B cell (primary cell): ENCODE data around the gene CDK9. TPM values are rescaled to one million over a fixed set of nuclear protein-coding genes. Genes with fewer than 3 reads are reported as not detected.

Source experiments
- ATAC-seq: fragments of 200-7000 bp; cut with Tn5 transposase; one replicate; pipeline ENCODE4 v1.10.0; 2021; ENCODE audit warnings: low read depth, mild to moderate bottlenecking, moderate number of reproducible peaks, moderate library complexity
- CTCF ChIA-PET: fragments of 350-600 bp; sonication (Branson Sonifier 250); formaldehyde crosslinking; loops from one replicate; lab custom pipeline; 2021; ENCODE audit warnings: antibody characterized with exemption, inconsistent platforms; lab: Charles Lee
- POLR2A ChIA-PET: fragments of 350-600 bp; sonication (Branson Sonifier 250); formaldehyde crosslinking; loops from one replicate; lab custom pipeline; 2021; ENCODE audit warnings: antibody characterized with exemption; lab: Charles Lee
- DNase-seq: peaks from one replicate; pipeline ENCODE4 v3.0.0; 2013
- H2AFZ ChIP-seq: 2 replicates; pipeline ENCODE4 v1.6.1; 2012; ENCODE audit warnings: mild to moderate bottlenecking, low read depth, low read length; ENCODE audit not compliant: insufficient read depth, poor library complexity, severe bottlenecking
- H3K27ac ChIP-seq, 2 donors: 1 replicate in 1 of 2; 2 replicates in 1 of 2; pipeline ENCODE4 v1.5.1; 2012 to 2013; ENCODE audit warnings: low read length in 2 of 2, mild to moderate bottlenecking in 2 of 2, moderate library complexity in 1 of 2
- H3K27me3 ChIP-seq, 4 experiments: fragments of 200-600 bp in 1 of 4; sonication (generic) in 1 of 4; replicated peaks in 1 of 4; 1 replicate in 2 of 4; 2 replicates in 2 of 4; pipeline versions ENCODE4 v1.6.1 to v1.7.0; 2013 to 2016; ENCODE audit warnings: low read length in 3 of 4, mild to moderate bottlenecking in 2 of 4, mixed read lengths in 1 of 4, moderate library complexity in 1 of 4; ENCODE audit not compliant: insufficient read depth in 4 of 4, control insufficient read depth in 3 of 4; ENCODE audit errors: control extremely low read depth in 1 of 4
- H3K36me3 ChIP-seq, 2 experiments: replicated peaks in 1 of 2; 1 replicate in 1 of 2; 2 replicates in 1 of 2; pipeline versions ENCODE4 v1.6.1 to v1.7.1; 2013; ENCODE audit warnings: low read length in 1 of 2; ENCODE audit not compliant: insufficient read depth in 2 of 2, control insufficient read depth in 1 of 2; ENCODE audit errors: control extremely low read depth in 1 of 2, extremely low read depth in 1 of 2
- H3K4me1 ChIP-seq, 2 donors: fragments of 200-600 bp in 1 of 2; sonication (generic) in 1 of 2; 1 replicate in 1 of 2; 2 replicates in 1 of 2; pipeline versions ENCODE4 v1.5.1 to v1.6.1; 2013 to 2017; ENCODE audit warnings: low read length in 2 of 2; ENCODE audit not compliant: control insufficient read depth in 2 of 2, insufficient read depth in 2 of 2
- H3K4me2 ChIP-seq: replicated peaks from 2 replicates; pipeline ENCODE3; 2012; ENCODE audit warnings: mild to moderate bottlenecking, low read depth, low read length; ENCODE audit not compliant: poor library complexity, severe bottlenecking
- H3K4me3 ChIP-seq, 5 experiments: fragments of 200-600 bp in 1 of 5; sonication (generic) in 1 of 5; 1 replicate in 3 of 5; 2 replicates in 2 of 5; pipeline versions ENCODE4 v1.5.1 to v1.7.0; 2011 to 2016; ENCODE audit warnings: low read length in 4 of 5, mild to moderate bottlenecking in 4 of 5, low read depth in 2 of 5, control low read depth in 1 of 5, moderate library complexity in 1 of 5; ENCODE audit not compliant: insufficient read depth in 1 of 5; ENCODE audit errors: control extremely low read depth in 1 of 5, extremely low read depth in 1 of 5
- H3K79me2 ChIP-seq: fragments of 200-600 bp; sonication (generic); one replicate; pipeline ENCODE4 v1.6.0; 2016; ENCODE audit warnings: low read length; ENCODE audit not compliant: control insufficient read depth, insufficient read depth
- H3K9ac ChIP-seq: fragments of 200-600 bp; sonication (generic); 2 replicates; pipeline ENCODE4 v1.6.1; 2017; ENCODE audit warnings: mild to moderate bottlenecking, low read length, moderate library complexity
- H3K9me3 ChIP-seq, 3 donors: one replicate each; pipeline versions ENCODE4 v1.6.1 to v1.7.1; 2013; ENCODE audit warnings: low read length in 2 of 3; ENCODE audit not compliant: control insufficient read depth in 2 of 3, insufficient read depth in 1 of 3; ENCODE audit errors: control extremely low read depth in 1 of 3
- H4K20me1 ChIP-seq: 2 replicates; pipeline ENCODE4 v1.6.0; 2012; ENCODE audit warnings: mild to moderate bottlenecking, low read length; ENCODE audit not compliant: insufficient read depth, control insufficient read depth, poor library complexity, severe bottlenecking
- H3K27ac Mint-ChIP-seq: one replicate; pipeline ENCODE4 v1.8.0; 2021; ENCODE audit warnings: mixed read lengths
- H3K27me3 Mint-ChIP-seq: one replicate; pipeline ENCODE4 v1.8.0; 2021; ENCODE audit warnings: mixed read lengths
- H3K4me1 Mint-ChIP-seq: one replicate; pipeline ENCODE4 v1.8.0; 2021; ENCODE audit warnings: mixed read lengths
- H3K4me3 Mint-ChIP-seq: one replicate; pipeline ENCODE4 v1.8.0; 2021; ENCODE audit warnings: mixed read lengths
- H3K9me3 Mint-ChIP-seq: one replicate; pipeline ENCODE4 v1.8.0; 2022; ENCODE audit warnings: mixed read lengths; ENCODE audit not compliant: insufficient read depth
- EZH2 ChIP-seq: IDR thresholded peaks from 2 replicates; pipeline ENCODE4 v1.6.1; 2012; ENCODE audit warnings: borderline replicate concordance, low read depth, mild to moderate bottlenecking, moderate library complexity, low read length; ENCODE audit not compliant: insufficient read depth, poor library complexity, severe bottlenecking
- WGBS: methylation state at CpG from one replicate; pipeline ENCODE4 v1.1.5; 2013; ENCODE audit warnings: missing lambda C conversion rate; ENCODE audit not compliant: insufficient coverage; 5-methylcytosine and 5-hydroxymethylcytosine counted together
- intact Hi-C: fragments of 100-400 bp; cut with micrococcal nuclease; formaldehyde crosslinking; loops from one replicate; pipeline ENCODE4 v1.10.0; 2022
- polyA plus RNA-seq: library from polyadenylated mRNA; depleted of rRNA; stranded (reverse); fragments of >200 nt; gene quantifications from 2 replicates; pipeline ENCODE4 v1.2.3, GENCODE V29; 2012
- total RNA-seq, 2 donors: library from RNA; stranded (reverse); fragments of 120-200 nt in 1 of 2; gene quantifications; 1 replicate in 1 of 2; 2 replicates in 1 of 2; pipeline versions ENCODE4 v1.2.3 to v1.2.4, GENCODE V29; 2013 to 2022
- TF ChIP-seq, protein P1 (sequence below): fragments of 200-600 bp; IDR thresholded peaks from one replicate; pipeline ENCODE4 v1.8.0; 2022; ENCODE audit warnings: antibody characterized with exemption, mild to moderate bottlenecking

The CDK9 gene
- total and polyA plus RNA-seq, 2 donors (not counting 1 experiment from before 2014, with no cell fraction given), result 145 to 176 TPM

DNA sequence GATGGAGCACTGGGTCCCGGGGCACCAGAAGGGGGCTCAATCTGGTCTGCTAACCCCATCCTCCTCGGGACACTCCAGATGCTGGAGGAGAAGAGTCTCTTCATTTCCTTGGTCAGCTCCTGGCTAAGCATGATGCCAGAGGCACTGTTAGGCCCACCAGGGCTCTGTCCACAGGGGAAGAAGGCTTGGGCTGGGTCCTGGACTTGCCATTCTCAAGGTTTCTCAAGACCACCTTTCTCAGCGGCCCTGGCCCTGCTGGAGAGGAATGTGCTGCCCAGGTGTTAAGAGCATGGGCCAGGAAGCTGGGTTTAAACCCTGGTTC lies 15.3 kb upstream of the CDK9 start:
- H2AFZ ChIP-seq, result peak overlapping the region; percentile 55
- peaks cover 71% of the 10 kb centered on the region for H3K4me1 Mint-ChIP-seq

More for the DNA sequence above, 15.3 kb upstream of the CDK9 start:
- peaks cover 94% of the 10 kb centered on the region for H3K79me2 ChIP-seq
- CTCF ChIA-PET, result interaction anchor here (0.6 to 5.2 kb wide), 14 partner anchors 9 to 181 kb away, joined by 3 to 47 read pairs (median 4); partner anchors contain the start of genes CDK9, FPGS and TOR2A
- peaks cover 97% of the 10 kb centered on the region for H4K20me1 ChIP-seq
- H3K4me3 Mint-ChIP-seq, result peak overlapping the region; percentile 94
- peak overlapping the region; percentile 86 for H3K4me2 ChIP-seq
- H3K27me3 Mint-ChIP-seq, result no peaks in the 10 kb centered on the region
- peak overlapping the region; percentile 77 to 94 for H3K27ac ChIP-seq
- H3K4me1 ChIP-seq, result peaks cover 55 to 87% of the 10 kb centered on the region in 2 donors
- peaks cover 0 to 86% of the 10 kb centered on the region in 2 experiments for H3K36me3 ChIP-seq
- H3K4me3 ChIP-seq, result peak overlapping the region; percentile 43 to 73 (median 64)
- no peaks in the 10 kb centered on the region for H3K27me3 ChIP-seq
- 21% methylated on average over 2 of the region's 3 CpGs for WGBS
- H3K9me3 ChIP-seq, result no peaks in the 10 kb centered on the region
- H3K9ac ChIP-seq, result peak overlapping the region; percentile 68
- H3K27ac Mint-ChIP-seq, result peak overlapping the region; percentile 95
- no peak for TF ChIP-seq EZH2
- TF ChIP-seq, protein P1, sequence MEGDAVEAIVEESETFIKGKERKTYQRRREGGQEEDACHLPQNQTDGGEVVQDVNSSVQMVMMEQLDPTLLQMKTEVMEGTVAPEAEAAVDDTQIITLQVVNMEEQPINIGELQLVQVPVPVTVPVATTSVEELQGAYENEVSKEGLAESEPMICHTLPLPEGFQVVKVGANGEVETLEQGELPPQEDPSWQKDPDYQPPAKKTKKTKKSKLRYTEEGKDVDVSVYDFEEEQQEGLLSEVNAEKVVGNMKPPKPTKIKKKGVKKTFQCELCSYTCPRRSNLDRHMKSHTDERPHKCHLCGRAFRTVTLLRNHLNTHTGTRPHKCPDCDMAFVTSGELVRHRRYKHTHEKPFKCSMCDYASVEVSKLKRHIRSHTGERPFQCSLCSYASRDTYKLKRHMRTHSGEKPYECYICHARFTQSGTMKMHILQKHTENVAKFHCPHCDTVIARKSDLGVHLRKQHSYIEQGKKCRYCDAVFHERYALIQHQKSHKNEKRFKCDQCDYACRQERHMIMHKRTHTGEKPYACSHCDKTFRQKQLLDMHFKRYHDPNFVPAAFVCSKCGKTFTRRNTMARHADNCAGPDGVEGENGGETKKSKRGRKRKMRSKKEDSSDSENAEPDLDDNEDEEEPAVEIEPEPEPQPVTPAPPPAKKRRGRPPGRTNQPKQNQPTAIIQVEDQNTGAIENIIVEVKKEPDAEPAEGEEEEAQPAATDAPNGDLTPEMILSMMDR, result no peak
- ATAC-seq (no peak), DNase-seq (no peak)
- H3K9me3 Mint-ChIP-seq, result no peaks in the 10 kb centered on the region
- POLR2A ChIA-PET, result interaction anchor here (0.8 to 3.6 kb wide), 14 partner anchors 9 to 211 kb away, joined by 3 to 37 read pairs (median 4); partner anchors contain the start of genes CDK9, FPGS, ST6GALNAC4 and TOR2A
- intact Hi-C loops, result loop anchor here (2.0 to 10.0 kb wide), 3 partner anchors 156 to 354 kb away; partner anchors contain the start of genes PTGES2 and STXBP1
